GM21390 (cell line): ENCODE results near the gene FAM240A.

Experiments
- ATAC-seq: cut with Tn5 transposase; IDR thresholded peaks from one replicate; pipeline ENCODE4 v1.9.1; 2021; ENCODE audit not compliant: unreplicated experiment

Gene FAM240A

DNA sequence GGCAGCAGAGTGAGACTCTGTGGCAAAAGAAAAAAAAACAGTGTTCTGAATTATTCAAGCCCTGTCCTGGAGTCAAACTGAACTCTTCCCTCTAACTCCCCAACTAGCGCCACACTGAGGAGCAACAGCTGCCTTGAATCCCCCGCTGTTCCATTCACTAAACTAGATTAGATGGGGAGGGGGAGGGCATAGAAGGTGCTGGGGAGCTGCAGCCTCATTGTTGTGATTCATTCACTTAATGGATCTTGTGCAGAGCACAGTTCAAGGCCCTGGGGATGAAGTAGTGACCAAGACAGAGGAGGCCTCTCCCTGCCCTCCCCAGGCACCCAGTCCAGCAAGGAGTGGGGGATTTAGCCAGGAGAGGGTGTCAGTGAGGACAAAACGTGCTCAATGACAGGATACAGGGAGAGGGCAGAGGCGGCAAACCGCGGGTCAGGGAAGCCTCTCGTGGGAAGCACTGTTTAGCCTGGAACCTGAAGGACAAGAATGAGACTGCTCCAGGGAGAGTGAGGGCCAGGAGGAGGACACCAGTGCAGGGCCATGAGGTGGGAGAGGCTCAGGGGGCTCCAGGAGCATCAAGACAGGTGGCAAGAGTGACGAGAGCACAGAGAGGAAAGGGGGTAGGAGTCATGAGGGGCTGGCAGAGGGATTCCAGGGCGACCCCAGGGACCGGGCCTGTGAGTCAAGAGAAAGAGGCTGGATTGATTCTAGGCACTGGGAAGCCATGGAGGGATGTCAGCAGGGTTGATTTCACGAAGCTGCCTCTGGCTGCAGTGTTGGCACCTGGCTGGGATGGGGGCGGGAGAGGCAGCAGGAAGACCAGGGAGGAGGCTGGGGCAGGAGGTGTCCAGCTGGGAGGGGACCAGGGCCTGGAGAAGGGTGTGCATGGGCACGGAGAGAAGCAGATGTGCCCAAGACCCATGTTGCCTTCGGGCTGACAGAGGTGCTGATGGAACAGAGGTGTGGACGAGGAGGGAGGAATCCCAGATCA lies 49.7 kb downstream of the FAM240A start:
- no peak for ATAC-seq

DNA sequence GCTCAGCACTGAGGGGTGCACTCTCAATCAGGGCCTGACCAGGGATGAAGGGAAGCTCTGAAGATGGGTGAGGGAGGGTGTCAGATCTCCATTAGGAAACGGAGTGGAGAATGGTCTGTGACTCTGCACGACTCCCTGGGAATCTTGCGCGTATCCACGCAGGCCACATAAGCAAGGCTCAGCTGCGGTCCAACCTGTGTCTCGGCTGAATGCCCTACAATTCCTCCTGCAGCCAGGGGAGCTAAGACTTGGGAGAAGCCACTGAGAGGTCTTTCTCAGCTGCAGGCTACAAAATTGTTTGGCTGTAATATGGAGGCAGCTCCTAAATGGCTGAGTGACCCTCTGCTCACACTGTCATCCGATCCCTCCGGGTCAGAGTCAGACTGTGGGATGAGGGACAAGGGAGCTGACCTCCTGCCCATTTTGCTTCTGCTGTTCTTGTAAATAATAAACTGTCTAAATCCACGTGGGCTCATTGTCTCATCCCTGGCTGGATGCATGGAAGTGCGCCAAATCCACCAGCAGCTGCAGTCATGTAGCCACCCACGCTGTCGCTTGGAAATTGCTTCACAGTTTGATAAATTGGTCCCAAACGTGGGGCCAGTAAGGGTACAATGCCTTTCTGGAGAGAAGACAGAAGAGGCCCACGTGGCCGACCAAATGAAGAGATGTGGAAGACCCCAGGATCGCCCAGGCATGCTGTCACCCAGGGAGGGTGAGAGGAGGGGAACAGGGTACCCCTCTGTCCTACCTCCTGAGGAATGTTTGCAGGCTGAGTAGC lies 50.6 kb downstream of the FAM240A start:
- ATAC-seq, result no peak

DNA sequence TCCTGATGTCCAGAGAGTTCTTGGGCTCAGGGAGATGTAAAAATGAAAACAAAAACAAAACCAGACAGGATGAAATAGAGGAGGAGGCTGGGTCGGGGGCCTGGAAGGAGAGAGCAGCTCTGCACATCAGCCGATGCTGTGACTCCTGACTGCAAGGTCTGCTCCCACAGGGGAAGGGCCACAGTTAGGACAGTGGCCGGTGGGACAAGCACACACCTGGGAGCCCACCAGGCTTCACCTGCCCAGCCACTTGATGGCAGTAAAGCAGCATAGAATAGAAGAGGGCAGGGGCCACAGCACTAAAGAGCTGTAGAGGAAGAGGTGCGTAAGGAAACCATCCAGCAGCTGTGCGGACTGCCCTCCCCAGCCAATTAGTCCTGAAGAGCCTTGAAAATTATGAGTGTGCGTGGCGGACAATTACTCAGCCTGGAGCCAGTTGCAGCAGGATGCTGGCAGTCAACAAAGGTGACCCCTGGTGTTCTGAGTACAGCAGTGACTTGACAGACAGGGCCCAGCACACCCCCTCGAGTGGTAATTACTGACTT lies 51.3 kb downstream of the FAM240A start:
- no peak for ATAC-seq

DNA sequence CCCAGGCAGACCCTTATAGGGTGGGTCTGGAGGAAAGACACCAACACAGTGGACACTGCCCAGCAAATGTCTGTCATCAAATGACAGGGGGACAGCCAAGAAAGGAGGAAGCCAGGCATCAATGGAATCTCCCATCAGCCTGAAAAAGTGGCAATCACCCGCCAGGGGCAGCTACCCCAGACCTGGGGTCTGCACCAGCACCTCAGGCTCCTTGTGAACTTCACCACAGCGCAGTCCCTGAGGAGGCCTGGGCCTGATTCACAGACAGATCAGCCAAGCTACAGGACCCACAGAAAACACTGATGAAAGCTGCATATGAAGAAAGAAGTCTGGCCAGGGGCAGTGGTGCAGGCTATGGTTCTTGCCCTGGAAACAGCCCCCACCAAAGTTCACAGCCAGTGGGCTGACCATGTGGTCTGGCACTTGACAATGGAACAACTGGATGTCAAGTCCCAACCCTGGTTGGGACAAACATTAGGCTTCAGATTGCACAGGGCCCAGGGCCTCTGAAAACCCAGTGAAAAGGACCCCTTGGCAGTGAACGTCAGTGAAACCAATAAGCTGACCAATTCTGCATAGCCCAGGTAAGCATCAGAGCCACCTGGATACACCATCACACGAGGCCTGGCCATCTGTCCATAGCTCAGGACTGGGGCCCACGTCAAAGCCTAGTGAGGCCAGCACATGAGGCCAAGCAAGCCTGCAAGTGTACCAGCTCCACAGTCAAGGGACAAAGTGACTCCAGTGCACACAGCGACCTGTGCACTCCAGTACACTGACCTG lies 52.1 kb downstream of the FAM240A start:
- no peak for ATAC-seq

DNA sequence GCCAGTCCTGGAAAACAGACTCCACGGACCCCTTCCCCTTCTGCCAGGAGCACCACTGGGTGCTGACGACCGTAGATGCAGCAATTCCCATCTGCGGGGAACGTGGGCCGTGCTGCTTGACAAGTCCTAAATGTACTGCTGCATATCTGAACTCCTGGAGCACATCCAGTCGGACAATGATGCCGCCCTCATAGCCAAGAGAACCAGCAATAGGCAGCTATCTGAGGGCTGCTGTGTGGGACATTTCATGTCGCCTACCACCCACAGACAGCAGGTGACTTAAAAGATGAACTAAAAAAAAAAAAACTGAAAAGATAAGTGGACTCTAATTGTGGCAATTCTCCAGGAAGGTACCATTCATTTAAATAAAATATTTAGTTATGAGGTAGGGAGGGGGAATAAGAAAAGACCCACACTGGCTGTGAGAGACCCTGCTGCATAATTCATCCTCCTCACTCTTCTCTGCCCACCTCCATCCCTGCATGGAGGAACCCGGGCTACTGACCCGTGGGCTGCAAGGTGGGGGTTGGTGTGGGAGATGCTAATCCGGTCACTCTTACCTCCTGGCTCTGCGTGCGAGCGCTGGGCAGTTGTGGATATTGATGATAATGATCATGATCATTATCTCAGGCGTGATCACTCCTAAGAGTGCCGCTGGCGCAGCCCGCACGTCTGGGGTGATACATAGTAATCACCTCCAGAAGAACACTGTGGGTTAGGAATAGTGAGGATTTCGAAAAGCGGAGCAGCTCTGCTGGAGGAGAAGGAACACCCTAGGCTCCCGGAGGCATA lies 52.8 kb downstream of the FAM240A start:
- no peak for ATAC-seq

DNA sequence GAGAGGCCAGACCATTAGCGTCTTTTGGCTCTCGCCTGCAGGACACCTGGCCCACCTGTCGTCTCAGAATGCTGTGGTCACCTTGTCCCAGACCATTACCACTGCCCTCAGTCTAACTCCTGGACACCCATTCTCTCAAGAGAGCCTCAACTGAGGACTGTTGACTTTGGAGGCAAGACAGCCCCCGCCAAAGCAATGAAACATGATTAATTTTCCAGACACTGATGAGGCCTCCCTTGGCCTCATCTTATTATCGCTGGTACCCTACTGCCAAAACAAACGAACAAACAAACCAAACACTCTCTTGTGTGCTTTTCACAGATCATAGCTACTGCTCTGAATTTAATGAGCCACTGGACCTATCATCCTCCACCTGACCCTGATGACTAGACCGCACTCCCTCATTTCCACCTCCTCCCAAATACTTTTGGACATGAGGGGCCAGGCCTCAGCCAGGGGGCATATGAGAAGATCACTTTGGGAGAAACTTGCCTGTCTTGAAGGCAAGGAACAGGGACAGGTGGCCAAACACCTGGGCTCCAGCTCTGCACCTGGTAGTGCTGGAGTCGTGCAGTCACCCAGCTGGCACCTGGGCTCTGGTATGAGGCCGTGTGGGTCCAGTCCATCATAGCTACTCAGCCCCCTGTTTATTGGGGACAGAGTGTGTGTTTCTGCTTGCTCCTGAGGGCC lies 53.6 kb downstream of the FAM240A start:
- no peak for ATAC-seq

DNA sequence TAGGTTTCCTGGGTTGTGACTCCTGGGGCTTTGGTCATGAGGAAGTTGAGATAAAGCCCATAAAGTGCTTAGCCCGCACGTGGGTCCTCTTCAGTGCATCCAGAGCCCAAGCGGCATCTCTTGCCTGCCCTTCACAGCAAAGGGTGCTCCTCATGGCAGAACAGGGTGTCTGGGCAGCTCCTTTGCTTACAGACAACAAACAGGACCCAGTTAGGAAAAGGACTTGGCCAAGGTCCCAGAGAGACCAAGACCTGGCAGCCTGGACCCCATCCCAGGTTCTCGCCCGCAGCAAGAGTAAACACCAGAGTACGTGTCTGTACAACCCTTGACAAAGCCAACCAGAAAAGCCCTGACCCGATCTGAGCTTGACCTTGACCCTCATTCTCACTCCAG lies 54.1 kb downstream of the FAM240A start:
- no peak for ATAC-seq

DNA sequence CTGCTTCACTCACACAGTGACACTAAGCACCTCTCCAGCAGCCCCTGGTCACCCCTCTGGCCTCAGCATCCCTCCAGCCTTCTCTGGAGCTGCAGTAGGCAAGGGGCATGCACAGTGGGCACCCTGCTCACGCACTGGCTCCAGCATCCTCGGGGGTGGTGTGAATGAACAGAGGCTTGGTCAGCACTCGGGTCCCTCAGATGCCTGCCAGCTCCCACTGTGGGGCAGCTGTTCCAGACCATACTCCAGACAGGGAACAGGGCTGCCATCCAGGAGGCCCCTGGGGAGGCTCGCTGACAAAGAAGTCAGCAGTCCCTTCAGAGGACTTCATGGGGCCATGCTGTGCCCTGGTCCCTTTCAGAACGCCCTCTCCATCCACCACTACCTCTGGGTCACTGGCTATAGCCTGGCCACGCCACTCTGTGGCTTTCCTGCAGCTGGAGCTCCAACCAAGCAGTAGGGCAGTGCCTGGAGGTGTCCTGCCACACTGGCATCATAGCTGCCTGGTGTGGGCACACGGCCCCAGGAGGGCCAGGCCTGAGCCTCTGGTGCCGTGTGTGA lies 54.8 kb downstream of the FAM240A start:
- no peak for ATAC-seq

DNA sequence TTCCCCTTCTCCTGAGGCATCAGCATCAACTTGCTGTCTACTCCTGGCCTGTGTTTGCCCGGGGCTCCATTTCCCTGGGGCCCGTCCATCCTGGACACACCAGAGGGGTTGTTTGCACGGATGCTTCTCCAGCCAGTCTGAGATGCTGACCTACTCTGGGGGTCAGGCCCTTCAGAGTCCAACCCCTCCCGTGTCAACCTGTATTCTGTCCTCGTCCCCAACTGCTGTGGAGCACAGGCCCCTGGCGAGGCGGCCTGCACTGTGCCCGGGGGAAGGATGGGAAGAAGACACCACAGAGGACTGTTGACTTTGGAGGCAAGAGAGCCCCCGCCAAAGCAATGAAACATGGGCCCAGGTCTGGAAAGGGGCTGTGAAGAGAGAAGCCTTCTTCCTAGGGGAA lies 55.3 kb downstream of the FAM240A start:
- no peak for ATAC-seq

DNA sequence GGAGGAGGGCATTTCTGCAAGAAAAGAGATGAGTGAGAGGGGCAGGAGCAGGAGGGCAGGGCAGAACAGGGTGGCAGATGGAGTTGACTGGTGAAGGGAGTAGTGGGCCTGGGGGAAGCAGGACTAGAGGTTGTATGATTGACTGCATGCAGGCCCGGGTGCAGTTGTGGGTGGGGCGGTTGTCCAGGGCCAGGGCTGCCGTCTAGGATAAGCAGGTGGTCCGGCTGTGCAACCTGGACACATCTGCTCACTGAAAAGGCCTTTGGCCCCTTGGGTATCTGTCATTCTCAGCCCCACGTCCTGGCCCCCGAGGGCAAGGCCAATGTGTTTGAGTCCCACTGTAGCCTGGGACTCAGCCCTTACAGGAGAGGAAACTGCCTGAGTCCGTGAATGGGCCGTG lies 55.8 kb downstream of the FAM240A start:
- no peak for ATAC-seq

DNA sequence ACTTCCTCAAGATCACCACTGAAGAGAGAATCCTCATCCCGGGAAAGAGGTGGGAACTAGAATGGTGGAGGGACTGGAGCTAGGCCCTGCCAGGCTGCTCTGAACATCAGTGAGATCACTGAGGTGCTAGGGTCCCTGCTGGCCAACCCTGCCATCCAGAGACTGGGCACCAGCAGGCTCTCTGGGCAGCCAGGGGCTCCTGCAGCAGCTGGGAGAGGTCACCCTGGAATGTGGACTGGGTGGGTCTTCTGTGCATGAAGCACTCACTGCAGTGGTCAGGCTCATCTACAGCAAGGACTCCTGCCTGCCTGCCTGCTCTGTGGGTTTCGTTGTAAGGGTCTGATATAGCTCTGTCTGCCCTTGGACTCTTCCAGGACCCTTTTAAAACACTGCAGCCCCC lies 56.3 kb downstream of the FAM240A start:
- ATAC-seq, result no peak

DNA sequence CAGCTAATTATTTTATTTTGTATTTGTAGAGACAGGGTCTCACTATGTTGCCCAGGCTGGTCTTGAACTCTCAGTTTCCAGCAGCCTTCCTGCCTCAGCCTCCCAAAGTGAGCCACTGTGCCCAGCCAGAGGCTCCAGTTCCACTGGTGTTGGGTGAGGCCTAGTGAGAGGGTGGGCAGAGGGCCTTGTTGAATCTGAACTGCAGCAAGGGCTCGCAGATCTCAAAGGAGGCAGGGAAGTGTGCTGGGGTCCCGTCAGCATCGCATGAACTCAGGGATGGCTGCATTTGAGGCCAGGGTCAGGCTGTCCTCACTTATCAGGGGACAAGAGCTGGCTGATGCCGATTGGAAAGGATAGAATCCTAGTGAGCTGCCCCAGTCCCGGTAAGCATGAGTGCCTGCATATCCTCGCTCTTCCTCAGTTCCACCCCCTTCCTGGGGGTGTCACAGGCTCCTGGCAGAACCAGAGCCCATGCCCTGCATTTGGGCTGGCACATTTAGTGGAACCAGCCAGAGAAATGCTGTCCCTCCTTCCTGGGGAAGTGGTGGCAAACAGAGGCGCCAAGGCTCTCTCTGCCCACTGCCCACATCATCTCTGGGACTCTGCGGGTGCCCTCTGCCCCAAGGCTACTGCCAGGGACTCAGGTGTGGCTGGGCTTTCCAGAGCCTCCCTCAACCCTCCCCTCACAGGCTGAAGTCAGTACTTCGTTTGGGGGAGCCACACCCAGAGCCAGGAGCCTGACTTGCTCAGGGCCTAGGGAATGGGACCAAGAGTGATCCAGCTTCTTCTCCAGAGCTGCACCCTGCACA lies 57.1 kb downstream of the FAM240A start:
- no peak for ATAC-seq

DNA sequence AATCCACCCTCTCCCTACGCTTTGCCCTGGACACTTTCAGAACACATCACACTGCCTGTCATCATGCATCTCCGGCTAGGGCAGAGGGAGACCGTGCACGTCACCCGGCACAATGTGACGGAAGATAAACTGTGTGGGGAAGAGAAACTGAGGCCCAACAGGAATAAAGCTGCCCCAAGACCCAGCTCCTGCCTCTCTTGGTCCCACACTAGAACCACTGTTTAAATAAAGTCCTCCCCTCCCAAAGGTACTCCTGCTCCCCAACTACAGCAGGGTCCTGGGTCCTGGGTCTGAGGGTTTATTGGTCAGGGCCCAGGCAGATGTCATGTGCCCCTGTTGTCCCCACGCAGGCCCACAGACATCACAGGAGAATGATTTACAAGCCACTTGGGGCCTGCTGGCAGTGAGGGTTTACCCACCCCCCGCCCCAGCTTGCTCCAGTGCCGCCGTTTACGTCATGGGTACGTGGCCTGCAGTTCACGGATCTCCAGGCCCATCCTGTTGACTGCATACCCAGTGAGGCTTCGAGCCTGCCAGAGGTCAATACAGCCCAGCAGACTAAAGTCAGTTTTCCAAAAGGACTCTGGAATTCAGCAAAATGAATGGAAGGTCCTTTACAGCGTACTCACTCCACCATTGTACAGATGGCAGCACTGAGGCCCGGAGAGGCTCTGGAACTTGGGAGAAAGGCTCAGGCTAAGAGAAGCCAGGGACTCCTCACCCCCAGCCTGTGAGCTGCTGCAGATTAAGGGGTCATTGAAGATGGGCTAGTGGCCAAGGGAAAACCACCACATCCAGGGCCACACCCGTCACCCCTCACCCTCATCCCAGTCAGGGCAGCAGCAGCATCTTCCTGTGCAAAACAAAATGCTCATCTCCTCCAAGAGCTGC lies 57.9 kb downstream of the FAM240A start:
- ATAC-seq, result no peak

DNA sequence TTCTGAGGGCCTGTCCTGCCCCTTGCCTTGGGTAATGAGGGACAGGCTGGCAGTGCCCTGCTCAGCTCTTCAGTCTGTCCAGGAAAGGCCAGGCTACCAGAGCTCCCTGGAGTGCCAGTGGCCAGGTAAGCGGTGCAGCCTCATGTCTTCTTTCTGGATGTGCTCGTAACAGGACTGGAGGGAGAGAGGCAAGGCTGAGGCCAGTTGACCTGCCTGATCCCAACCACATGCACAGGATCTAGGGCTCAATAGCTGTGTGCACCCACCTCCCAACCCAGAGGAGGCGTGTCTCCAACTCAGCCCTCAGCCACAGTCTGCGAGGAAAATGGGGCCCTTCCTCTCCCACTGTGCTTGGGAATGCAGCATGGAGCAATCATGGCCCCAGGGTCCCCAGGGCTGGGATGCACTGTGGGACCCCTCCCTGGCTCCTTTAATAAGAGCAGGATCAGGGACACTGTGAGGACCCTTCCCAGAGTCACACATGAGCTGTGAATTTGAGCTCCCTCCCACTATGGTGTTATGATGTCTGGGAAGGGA lies 58.6 kb downstream of the FAM240A start:
- ATAC-seq, result no peak

DNA sequence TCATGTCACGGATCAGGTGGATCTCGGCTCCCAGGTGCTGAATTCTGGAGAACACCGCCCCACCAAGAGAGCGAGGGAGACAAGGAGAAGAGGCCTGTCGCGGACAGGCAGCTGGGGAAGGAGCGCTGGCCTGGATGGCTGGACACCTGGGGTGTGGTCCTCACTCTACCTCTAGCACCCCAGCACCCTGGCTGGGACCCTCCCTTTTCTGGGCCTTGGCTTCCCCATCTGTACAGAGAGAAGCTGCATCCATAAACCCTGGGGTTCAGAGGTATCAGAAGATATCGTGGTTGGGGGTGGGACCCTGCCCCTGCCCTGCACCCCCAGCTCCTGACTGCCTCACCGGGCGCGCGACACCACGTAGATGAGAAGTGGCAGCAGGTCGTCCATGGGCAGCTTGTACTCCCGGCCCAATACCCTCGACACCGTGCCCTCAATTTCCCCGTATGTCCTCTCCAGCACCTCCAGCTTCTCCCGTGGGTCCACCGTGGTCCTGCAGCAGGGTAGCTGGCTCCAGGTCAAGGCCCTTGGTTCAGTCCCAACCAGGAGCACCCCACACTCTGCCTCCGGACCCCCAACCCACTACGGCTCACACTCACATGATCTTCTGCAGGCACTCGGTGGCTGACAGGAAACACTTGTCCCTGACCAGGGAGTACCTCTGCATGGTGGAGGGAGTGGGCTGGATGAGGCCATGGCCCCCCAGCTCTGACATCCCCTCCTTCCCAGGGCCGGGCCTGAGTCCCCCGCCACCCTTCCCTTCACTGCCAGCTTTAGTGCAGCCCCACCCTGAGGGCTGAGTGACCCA lies 59.4 kb downstream of the FAM240A start:
- ATAC-seq, result no peak

DNA sequence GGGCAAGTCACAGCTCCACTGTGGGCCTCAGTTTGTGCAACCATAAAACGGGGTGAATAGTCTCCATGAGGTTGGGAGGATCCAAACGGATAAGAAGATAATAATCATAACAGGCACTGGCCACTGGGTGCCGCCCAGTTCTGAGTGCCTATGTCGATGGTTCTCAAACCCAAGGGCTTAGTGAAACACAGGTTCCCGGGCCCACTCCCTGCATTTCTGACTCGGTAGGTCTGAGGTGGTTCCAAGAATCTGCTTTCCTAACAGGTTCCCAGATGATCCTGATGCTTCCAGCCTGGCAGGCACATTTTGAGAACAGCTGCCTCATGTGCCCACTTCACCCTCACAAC lies 60.0 kb downstream of the FAM240A start:
- ATAC-seq, result no peak
